H1 (cell line): ENCODE data around the gene GPC6. TPM values are rescaled to one million over a fixed set of nuclear protein-coding genes. Genes with fewer than 3 reads are reported as not detected.

Experiments
- EGR1 ChIP-seq: IDR thresholded peaks from 2 replicates; pipeline ENCODE4 v1.6.1; 2011; ENCODE audit warnings: low read depth, low read length, borderline replicate concordance
- HDAC6 ChIP-seq: IDR thresholded peaks from one replicate; pipeline ENCODE4 v1.7.1; 2012; ENCODE audit warnings: low read depth, mild to moderate bottlenecking, inconsistent platforms, low read length, moderate library complexity
- KDM1A ChIP-seq: fragments of 200-600, 300-600 bp; sonication (generic); IDR thresholded peaks from 2 replicates; pipeline ENCODE4 v1.7.1; 2016; ENCODE audit warnings: mild to moderate bottlenecking, low read length, borderline replicate concordance
- KDM4A ChIP-seq: IDR thresholded peaks from one replicate; pipeline ENCODE4 v1.7.1; 2012; ENCODE audit warnings: low read depth, mild to moderate bottlenecking, moderate library complexity, low read length, inconsistent platforms; ENCODE audit not compliant: severe bottlenecking
- YY1 ChIP-seq: IDR thresholded peaks from 2 replicates; pipeline ENCODE4 v1.6.1; 2011; ENCODE audit warnings: low read depth, mild to moderate bottlenecking, low read length
- polyA plus RNA-seq, 7 experiments: library from polyadenylated mRNA; depleted of rRNA in 3 of 7; stranded (reverse) in 5 of 7; unstranded in 2 of 7; fragments of >200 nt in 5 of 7; fragments of 200-250 nt in 2 of 7; gene quantifications; 1 replicate in 5 of 7; 2 replicates in 1 of 7; 4 replicates in 1 of 7; pipeline versions ENCODE4 v1.2.1 to v1.2.3, GENCODE V29; 2011 to 2013; ENCODE audit warnings: missing spikeins in 2 of 7, mixed read lengths in 2 of 7
- total RNA-seq: library from RNA; stranded (reverse); fragmentation: NEBNext Ultra II Directional; extraction: Animal tissue kit (Norgen Biotek cat#: 25700); gene quantifications from 2 replicates; pipeline ENCODE4 v1.2.1, GENCODE V29; 2021
- TF ChIP-seq, protein P1 (sequence below): fragments of 300-600 bp; sonication (generic); IDR thresholded peaks from 2 replicates; pipeline ENCODE4 v1.7.1; 2012; ENCODE audit warnings: low read length, moderate library complexity, mild to moderate bottlenecking, inconsistent platforms; ENCODE audit not compliant: insufficient replicate concordance

Gene GPC6
- total and polyA plus RNA-seq, 2 of the 8 experiments (the other 6 are each of a cell fraction or from before 2014, with no cell fraction given) = 5.4 to 12.0 TPM

DNA sequence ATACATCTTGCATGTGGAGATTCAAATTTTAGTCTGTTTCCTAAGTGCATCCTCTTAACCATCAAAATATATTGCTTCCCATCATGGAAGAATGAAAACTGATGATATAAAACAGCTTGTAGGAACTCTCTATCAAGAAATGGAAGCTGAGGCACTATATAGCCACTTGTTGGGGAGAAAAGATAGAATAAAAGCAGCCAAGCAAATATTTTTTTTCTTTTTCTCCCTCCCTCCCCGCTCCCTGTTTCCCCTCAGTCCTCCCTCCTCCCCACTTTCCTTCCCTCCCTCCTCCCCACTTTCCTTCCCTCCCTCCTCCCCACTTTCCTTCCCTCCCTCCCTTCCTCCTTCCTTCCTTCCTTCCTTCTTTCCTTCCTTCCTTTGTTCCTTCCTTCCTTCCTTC, 413.8 kb downstream of the GPC6 start (continued):
- TF ChIP-seq, protein P1, sequence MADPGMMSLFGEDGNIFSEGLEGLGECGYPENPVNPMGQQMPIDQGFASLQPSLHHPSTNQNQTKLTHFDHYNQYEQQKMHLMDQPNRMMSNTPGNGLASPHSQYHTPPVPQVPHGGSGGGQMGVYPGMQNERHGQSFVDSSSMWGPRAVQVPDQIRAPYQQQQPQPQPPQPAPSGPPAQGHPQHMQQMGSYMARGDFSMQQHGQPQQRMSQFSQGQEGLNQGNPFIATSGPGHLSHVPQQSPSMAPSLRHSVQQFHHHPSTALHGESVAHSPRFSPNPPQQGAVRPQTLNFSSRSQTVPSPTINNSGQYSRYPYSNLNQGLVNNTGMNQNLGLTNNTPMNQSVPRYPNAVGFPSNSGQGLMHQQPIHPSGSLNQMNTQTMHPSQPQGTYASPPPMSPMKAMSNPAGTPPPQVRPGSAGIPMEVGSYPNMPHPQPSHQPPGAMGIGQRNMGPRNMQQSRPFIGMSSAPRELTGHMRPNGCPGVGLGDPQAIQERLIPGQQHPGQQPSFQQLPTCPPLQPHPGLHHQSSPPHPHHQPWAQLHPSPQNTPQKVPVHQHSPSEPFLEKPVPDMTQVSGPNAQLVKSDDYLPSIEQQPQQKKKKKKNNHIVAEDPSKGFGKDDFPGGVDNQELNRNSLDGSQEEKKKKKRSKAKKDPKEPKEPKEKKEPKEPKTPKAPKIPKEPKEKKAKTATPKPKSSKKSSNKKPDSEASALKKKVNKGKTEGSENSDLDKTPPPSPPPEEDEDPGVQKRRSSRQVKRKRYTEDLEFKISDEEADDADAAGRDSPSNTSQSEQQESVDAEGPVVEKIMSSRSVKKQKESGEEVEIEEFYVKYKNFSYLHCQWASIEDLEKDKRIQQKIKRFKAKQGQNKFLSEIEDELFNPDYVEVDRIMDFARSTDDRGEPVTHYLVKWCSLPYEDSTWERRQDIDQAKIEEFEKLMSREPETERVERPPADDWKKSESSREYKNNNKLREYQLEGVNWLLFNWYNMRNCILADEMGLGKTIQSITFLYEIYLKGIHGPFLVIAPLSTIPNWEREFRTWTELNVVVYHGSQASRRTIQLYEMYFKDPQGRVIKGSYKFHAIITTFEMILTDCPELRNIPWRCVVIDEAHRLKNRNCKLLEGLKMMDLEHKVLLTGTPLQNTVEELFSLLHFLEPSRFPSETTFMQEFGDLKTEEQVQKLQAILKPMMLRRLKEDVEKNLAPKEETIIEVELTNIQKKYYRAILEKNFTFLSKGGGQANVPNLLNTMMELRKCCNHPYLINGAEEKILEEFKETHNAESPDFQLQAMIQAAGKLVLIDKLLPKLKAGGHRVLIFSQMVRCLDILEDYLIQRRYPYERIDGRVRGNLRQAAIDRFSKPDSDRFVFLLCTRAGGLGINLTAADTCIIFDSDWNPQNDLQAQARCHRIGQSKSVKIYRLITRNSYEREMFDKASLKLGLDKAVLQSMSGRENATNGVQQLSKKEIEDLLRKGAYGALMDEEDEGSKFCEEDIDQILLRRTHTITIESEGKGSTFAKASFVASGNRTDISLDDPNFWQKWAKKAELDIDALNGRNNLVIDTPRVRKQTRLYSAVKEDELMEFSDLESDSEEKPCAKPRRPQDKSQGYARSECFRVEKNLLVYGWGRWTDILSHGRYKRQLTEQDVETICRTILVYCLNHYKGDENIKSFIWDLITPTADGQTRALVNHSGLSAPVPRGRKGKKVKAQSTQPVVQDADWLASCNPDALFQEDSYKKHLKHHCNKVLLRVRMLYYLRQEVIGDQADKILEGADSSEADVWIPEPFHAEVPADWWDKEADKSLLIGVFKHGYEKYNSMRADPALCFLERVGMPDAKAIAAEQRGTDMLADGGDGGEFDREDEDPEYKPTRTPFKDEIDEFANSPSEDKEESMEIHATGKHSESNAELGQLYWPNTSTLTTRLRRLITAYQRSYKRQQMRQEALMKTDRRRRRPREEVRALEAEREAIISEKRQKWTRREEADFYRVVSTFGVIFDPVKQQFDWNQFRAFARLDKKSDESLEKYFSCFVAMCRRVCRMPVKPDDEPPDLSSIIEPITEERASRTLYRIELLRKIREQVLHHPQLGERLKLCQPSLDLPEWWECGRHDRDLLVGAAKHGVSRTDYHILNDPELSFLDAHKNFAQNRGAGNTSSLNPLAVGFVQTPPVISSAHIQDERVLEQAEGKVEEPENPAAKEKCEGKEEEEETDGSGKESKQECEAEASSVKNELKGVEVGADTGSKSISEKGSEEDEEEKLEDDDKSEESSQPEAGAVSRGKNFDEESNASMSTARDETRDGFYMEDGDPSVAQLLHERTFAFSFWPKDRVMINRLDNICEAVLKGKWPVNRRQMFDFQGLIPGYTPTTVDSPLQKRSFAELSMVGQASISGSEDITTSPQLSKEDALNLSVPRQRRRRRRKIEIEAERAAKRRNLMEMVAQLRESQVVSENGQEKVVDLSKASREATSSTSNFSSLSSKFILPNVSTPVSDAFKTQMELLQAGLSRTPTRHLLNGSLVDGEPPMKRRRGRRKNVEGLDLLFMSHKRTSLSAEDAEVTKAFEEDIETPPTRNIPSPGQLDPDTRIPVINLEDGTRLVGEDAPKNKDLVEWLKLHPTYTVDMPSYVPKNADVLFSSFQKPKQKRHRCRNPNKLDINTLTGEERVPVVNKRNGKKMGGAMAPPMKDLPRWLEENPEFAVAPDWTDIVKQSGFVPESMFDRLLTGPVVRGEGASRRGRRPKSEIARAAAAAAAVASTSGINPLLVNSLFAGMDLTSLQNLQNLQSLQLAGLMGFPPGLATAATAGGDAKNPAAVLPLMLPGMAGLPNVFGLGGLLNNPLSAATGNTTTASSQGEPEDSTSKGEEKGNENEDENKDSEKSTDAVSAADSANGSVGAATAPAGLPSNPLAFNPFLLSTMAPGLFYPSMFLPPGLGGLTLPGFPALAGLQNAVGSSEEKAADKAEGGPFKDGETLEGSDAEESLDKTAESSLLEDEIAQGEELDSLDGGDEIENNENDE = no peak
- no peak for TF ChIP-seq EGR1
- no peak for TF ChIP-seq KDM4A
- TF ChIP-seq KDM1A = no peak
- TF ChIP-seq YY1 = no peak
- no peak for TF ChIP-seq HDAC6
